CD4-positive, alpha-beta T cell treated with Interferon gamma for 1 hour (primary cell): Measurements from ENCODE around the gene SLC2A3.
"Not testable (repeated sequence)": the region's sequence is repeated elsewhere in the genome, so short reads cannot be mapped to it uniquely, and the experiment has no call there.

Source experiments
- DNase-seq: peaks from one replicate; pipeline ENCODE4 v3.0.0-alpha.2; 2020

The SLC2A3 gene

DNA sequence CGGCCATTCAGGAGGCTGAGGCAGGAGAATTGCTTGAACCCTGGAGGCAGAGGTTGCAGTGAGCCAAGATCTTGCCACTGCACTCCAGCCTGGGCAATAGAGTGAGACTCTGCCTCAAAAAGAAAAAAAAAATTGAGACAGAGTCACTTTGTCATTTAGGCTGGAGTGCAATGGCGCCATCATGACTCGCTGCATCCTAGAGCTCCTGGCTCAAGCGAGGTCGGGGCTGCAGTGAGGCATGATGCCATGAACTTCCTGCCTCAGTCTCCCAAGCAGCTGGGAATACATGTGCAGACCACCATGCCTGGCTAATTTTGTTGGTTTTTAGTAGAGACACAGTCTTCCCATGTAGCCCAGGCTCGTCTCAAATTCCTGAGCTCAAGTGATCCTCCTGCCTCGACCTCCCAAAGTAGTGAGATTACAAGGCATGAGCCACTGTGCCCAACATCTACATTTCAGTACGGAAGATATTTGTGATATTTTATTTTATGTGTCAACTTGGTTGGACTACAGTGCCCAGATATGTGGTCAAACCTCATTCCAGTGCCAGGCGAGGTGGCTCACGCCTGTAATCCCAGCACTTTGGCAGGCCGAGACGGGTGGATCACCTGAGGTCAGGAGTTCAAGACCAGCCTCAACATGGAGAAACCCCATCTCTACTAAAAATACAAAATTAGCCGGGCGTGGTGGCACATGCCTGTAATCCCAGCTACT lies 14.4 kb upstream of the SLC2A3 start:
- DNase-seq, result not testable (repeated sequence)

DNA sequence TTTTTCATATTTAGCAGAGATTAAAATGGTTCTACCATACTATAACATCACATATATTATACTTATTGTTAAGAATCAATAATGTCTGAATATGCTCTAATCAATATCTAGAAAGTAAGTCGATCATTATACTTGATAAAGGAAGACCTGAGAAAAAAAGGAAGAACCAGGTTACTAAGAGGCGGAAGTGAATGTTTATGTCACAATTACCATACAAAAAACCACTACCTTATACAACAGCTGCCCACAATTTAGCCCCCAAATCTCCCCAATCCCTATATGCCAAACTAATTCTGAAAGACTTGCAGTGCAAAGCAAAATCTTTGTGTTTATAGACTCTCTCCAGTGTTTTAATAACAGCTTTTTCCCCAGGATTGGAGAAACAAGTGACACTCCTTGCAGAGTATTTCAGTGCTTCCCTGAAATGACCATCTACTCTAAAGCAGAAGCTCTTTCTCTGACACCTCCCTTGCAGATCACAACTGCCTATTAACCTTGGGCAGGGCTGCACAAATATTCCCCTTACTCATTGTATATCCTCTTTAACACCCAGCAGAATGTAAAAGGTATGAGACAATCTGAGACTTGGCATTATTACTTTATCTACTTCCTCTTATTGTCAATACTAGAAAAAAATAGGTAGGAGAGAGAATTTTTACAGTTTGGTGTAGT lies 12.7 kb upstream of the SLC2A3 start:
- DNase-seq, result no peak

DNA sequence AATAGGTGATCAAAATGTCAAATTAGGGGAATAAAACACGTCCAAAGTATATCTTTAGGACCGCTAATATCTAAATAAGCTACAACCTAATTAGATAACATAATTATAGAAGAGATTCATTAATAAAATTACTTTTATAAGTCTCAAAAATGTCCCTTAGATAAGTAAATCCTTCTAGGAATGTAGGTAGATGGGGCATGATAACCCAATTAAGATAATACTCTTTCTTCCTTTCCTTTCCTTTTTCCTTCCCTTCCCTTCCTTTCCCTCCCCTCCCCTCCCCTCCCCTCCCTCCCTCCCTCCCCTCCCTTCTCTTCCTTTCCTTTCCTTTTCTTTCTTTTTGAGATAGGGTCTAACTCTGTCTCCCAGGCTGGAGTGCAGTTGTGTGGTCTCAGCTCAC lies 11.0 kb upstream of the SLC2A3 start:
- no peak for DNase-seq

DNA sequence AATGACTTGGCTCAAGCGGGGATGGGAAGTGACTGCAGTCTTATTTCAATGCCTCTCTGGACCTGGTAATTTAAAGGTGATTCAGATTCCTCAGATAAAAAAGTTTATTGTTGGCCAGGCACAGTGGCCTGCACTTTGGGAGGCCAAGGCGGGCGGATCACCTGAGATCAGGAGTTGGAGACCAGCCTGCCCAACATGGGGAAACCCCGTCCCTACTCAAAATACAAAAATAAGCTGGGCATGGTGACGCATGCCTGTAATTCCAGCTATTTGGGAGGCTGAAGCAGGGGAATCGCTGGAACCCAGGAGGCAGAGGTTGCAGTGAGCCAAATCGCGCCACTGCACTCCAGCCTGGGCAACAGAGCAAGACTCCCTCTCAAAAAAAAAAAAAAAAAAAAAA lies 8.8 kb upstream of the SLC2A3 start:
- not testable (repeated sequence) for DNase-seq

DNA sequence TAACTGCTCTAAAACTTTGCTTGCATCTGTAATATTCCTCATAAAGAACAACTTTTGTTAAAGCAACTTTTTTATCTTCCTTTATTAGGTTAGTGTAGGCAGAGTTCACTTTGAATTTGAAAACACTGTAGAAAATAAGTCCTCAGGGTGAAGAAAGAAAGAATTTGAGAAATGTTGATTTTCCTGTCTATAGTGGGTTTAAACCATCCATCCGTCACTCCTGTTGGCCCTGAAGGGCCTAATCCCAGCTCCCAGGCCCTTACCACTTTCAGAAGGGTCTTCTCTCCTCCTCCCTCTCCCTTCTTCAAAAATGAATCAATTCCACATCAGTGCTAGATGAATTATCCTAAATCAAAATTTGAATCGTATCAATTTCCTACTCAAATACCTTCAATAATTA lies 4.9 kb upstream of the SLC2A3 start:
- no peak for DNase-seq

DNA sequence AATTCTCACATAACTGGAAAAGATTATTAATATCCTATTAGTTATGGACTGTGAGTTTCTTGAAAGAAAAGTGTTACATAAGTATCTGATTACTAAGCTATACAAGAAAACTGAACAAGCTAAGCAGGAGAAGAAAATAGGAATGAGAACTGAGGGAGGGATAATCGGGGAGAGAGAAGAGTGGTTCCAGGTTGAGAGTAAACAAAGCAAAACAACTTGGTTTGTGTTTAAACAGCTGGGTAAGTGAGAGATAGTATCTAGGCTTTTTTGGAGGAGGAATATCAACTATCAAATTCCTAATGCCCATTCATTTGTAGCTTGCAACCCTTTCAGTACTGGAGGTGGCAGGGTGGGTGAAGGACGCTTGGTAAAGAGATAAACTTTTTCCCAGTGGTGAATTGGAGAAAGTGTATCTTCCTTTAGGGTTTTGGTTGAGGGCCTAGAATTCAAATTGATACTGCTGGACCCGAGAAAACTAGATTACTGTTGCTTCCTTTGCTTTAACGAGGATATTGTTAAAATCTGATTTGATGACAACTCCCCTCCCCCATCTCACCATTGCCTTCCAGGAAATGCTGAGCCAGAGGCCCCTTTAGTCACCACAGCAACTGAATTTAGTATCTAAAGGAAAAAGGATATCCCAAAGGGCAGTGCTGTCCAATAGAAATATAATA lies 2.0 kb upstream of the SLC2A3 start:
- no peak for DNase-seq

DNA sequence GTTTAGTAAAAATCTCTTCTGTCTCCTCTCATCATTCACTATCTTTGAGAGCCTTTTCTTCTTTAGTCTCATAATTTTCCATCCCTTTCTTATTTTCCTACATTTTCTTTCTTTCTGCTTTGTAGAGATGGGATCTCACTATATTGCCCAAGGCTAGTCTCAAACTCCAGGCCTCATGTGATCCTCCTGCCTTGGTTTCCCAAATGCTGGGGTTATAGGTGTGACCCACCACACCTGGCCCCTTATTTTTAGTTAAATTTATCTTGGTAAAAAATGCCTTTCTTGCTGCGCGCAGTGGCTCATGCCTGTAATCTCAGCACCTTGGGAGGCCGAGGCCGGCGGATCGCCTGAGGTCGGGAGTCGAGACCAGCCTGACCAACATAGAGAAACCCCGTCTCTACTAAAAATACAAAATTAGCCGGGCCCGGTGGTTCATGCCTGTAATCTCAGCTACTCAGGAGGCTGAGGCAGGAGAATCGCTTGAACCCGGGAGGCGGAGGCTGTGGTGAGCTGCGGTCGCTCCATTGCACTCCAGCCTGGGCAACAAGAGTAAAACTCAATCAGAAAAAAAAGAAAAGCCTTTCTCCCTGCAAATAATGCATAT lies 996 bp downstream of the SLC2A3 start:
- DNase-seq, result no peak

DNA sequence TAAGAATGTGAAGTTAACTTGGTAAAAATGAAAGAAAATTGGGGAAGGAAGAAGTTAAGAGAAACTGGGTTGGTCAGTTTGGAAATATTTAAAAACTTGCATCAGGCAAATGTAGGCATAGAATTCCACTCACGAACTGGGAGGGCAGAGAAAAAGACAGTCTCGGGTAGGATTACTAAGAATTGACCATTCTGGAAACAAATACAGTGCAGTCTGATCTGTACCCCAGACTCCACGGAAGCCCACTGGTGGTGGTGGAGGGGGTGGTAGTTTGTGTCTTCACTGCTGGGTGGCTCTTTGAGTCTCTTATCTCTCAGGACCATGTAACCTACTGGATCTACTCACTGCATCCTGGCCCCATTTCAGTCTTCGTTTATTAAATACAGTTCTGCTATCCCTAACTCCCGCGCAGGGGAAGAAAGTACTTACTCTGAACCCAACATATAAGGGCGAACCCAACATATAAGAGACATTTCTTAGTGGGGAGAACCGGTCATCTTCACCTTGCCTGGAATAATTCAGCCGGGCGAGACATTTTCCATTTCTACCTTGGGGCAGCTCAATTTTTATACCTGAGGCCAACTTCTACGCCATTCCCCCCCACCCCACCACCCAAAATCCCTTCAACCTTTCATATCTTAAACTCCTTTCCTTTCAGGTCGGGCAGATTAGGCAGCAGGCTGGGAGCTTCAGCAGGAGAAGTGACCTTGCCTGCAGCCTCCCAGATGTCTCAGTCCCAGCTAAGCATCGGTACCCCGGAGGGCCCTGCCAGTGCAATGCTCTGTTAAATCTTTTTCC lies 1.7 kb downstream of the SLC2A3 start:
- no peak for DNase-seq

DNA sequence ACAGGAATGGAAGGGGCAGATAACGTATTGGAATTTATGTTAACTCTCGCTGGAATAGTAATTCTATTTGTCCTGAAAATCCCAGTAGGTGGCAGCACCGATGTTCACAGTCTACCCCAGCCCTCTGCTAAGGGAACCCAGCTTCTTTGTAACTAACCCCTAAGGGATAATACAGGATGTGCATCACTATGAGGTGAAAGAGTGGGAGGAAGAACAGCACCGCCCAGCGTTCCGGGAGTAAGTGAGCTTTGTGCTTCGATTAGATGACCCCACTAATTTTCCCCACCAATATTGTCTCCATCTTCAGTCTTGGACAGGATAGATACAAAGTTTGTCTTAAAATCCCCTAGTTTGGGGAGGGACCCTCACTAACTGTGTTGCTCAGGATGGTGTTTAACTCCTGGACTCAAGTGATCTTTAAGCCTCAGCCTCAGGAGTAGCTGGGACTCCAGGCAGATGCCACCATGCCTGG lies 2.7 kb downstream of the SLC2A3 start:
- DNase-seq, result peak; percentile 81

DNA sequence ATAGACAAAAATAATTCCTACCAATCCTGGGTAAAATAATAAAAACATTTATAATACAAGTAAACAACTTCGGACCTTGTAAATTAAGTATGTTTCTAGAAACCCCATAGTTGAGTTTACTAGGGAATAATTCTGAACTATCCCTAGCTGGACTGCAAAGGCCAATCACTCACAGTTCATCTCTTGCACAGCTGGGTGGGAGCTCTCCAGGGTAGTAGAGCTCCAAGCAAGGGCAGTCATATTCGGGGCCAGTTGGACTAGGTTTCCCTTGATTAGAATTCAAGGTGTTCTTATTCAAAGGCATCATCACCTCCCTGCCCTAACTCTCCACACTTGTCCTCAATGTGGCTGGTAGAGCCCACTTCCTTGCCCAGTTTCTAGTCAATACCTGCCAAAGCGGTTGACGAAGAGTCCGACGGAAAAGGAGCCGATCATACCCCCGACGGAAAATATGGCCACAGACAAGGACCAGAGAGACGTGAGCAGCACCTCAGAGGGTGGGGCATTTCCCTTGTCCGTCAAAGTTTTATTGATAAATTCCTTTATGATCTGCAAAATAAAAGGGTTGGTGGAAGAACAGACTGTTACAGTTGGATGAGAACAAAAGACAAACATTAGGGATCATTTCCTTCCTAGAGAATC lies 3.3 kb downstream of the SLC2A3 start:
- not testable (repeated sequence) for DNase-seq

DNA sequence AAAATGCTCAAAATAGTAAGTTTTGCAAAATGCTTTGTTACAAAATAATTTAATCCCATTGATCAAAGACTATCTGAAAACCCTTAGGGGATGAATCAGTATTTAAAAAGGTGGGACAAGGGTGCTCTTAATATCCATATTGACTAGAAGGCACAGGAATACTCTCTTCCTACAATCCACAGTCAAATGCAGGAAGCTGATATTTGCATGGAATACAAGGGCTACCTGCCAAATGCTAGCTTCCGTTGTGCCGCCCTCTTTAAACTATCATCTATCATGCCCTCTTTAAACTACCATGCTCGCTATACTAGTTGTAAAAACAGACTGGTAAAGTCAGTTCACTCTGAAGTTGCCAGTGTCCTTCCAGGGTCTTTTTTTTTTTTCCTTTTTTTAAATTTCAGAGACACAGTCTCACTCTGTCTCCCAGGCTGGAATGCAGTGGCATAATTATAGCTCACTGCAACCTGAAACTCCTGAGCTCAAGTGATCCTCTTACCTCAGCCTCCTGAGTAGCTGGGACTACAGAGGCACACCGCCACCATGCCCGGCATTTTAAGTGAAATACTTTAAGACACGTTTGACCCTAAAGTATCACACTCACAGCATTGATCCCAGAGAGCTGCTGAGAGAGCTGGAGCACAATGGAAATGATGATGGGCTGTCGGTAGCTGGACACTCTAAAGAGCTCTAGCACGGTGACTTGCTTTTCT lies 6.7 kb downstream of the SLC2A3 start:
- DNase-seq, result no peak

DNA sequence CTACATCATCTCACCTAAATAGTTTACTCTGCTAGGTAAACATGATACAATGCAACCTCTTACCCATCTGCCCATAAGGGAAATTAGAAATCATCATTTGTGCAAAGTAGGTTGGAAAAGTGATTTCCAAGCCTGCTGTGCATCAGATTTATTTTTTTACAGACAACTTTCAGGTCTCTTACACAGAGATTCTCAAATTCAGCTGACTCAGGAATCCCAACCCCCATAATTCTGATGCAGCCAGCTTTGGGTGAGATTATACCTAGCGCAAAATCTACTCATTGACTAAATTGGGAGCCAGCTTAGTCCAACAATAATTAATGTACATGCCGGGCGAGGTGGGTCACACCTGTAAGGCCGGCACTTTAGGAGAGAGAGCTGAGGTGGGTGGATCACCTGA lies 8.5 kb downstream of the SLC2A3 start:
- no peak for DNase-seq

DNA sequence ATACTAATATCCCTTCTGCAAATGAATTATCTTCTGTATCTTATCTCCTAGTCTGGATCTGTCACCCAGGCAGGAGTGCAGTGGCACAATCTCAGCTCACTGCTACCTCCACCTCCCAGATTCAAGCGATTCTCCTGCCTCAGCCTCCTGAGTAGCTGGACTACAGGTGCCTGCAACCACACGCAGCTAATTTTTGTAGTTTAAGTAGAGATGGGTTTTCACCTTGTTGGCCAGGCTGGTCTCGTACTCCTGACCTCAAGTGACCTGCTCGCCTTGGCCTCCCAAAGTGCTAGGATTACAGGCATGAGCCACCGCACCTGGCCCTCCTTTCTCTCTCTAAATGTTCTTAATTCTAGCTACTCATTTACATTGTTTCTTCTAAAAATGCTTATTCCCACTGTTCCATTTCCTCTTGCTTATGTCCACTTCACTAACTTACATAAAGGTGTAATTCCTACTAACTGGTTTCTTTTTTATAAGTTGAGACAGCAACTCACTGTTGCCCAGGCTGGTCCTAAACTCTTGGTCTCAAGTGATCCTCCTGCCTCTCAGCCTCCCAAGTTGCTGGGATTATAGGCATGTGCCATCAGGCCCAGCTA lies 9.8 kb downstream of the SLC2A3 start:
- not testable (repeated sequence) for DNase-seq

DNA sequence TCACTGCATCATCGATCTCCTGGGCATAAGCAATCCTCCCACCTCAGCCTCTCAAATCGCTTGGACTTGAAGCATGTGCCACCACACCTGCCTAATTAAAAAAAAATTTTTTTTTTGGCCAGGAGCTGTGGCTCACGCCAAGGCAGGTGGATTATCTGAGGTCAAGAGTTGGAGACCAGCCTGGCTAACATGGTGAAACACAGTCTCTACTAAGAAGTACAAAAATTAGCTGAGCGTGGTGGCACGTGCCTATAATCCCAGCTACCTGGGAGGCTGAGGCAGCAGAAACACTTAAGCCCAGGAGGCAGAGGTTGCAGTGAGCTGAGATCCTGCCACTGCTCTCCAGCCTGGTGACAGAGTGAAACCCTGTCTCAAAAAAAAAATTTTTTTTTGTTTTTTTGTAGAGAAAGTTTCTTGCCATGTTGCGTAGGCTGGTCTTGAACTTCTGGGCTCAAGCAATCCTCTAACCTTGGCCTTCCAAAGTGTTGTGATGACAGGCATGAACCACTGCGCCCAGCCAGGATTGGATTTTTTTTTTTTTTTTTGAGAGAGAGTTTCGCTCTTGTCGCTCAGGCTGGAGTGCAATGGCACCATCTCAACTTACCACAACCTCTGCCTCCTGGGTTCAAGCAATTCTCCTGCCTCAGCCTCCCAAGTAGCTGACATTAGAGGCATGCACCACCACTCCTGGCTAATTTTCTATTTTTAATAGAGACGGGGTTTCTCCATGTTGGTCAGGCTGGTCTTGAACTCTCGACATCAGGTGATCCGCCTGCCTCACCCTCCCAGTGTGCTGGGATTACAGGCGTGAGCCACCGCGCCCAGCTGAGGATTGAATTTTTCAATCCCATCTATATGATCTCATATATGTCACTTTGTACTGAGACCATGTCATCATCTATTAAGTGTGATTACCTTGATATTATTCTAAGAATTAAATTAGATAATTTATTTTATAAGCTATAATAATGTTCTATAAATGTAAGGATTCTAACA lies 12.4 kb downstream of the SLC2A3 start:
- DNase-seq, result no peak

DNA sequence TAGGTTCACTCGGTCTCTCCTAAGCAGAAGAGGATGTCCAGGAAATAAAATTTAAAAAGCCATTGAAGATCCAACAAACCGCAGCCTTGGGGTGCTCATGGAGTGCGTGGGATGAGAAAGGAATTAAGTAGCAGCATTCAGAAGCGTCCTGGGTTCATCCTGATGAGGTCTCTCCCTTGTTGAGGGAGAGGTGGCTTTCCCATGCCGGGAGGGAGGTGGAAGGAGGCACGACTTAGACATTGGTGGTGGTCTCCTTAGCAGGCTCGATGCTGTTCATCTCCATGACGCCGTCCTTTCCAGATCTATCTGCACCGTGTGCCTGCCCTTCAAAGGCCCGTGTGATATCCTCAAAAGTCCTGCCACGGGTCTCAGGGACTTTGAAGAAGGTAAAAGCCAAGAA lies 14.8 kb downstream of the SLC2A3 start:
- not testable (repeated sequence) for DNase-seq

DNA sequence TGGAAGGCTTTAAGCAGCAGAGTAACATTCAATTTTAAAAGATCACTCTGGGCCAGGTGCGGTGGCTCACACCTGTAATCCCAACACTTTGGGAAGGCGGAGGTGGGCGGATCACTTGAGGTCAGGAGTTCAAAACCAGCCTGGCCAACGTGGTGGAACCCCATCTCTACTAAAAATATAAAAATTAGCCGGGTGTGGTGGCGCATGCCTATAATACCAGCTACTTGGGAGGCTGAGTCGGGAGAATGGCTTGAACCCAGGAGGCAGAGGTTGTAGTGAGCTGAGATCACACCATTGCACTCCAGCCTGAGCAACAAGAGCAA lies 17.8 kb downstream of the SLC2A3 start:
- not testable (repeated sequence) for DNase-seq

DNA sequence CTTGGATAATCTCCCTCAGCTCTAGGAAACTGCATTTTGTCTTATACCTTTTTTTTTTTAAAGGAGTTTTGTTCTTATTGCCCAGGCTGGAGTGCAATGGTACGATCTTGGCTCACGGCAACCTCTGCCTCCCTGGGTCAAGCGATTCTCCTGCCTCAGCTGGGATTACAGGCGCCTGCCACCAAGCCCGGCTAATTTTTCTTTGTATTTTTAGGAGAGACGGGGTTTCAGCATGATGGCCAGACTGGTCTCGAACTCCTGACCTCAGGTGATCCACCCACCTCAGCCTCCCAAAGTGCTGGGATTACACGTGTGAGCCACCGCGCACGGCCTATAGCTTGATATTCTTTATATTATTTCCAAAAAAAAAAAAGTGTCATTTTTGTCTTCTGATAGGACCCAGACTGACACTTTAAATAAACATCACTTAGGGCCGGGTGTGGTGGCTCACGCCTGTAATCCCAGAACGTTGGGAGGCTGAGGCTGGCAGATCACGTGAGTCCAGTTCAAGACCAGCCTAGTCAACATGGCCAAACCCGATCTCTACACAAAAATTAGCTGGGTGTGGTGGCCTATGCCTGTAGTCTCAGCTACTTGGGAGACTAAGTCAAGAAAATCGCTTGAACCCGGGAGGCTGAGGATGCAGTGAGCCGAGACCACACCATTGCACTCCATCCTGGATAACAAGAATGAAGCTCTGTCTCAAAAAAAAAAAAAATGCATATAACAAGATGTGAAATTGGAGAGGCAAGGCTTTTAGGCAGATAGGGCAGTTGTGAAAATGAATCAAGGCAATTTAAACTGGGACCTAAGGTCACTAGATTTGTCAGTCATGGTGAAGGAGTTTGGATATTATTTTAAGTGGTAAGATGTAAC lies 18.4 kb downstream of the SLC2A3 start:
- DNase-seq, result no peak

DNA sequence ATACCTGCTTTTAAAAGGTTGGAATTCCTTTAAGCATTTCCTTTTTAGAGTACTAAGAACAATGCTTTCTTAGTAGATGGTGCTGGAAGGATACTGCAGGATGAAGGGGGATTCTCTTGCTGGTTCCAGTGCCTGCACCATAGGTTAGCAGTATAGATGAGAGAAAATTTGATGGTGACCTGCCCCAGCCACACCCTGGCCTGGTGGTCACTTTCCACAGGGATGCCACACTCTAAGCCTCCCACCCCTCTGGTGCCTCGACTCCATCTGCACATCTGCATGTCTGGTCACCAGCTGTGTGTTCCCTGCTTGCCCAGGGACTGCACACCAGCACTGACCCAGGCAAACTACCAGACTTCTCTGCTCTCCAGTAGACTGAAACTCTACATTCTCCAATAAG lies 19.1 kb downstream of the SLC2A3 start:
- peak; percentile 13 for DNase-seq
